Suprapubic skin (tissue), 3 donors: Measurements from ENCODE around the gene ESPN.

ENCODE experiments used
- POLR2A ChIP-seq, 2 donors: fragments of 450-650 bp; IDR thresholded peaks; one replicate each; pipeline ENCODE4 v1.6.1; 2017; ENCODE audit warnings: antibody characterized with exemption in 2 of 2, mild to moderate bottlenecking in 2 of 2, moderate library complexity in 2 of 2
- TF ChIP-seq, protein P1 (sequence below), 2 donors: fragments of 200-600 bp in 1 of 2; fragments of 450-650 bp in 1 of 2; sonication (generic) in 1 of 2; IDR thresholded peaks; one replicate each; pipeline ENCODE4 v1.5.1; 2016 to 2019; ENCODE audit warnings: antibody characterized with exemption in 2 of 2, mild to moderate bottlenecking in 1 of 2, moderate library complexity in 1 of 2

DNA sequence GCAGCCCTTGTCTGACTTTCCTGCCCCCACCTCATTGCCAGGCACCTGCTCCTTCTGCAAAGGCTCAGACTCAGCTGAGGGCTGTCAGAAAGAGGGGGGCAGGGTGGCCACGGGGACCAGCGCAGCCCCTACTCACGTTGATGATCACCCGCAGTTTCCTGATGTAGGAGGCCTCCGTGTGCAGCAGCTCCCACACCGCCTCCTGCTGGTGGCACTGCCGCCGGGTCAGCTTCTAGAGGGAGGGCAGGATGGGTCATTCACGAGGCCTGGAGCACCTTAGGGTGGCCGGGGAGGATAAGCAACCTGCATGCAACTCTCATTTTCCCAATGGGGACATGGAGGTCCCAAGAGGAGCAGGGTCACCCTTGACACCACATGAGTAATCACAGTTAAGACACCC, 47.8 kb downstream of the ESPN start:
- TF ChIP-seq, protein P1, sequence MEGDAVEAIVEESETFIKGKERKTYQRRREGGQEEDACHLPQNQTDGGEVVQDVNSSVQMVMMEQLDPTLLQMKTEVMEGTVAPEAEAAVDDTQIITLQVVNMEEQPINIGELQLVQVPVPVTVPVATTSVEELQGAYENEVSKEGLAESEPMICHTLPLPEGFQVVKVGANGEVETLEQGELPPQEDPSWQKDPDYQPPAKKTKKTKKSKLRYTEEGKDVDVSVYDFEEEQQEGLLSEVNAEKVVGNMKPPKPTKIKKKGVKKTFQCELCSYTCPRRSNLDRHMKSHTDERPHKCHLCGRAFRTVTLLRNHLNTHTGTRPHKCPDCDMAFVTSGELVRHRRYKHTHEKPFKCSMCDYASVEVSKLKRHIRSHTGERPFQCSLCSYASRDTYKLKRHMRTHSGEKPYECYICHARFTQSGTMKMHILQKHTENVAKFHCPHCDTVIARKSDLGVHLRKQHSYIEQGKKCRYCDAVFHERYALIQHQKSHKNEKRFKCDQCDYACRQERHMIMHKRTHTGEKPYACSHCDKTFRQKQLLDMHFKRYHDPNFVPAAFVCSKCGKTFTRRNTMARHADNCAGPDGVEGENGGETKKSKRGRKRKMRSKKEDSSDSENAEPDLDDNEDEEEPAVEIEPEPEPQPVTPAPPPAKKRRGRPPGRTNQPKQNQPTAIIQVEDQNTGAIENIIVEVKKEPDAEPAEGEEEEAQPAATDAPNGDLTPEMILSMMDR (IDR thresholded peaks at IDR 0.05), result peak in 1 of 2 donors; percentile 16
- no peak for TF ChIP-seq POLR2A (IDR thresholded peaks at IDR 0.05)
